HL-60/S4 treated with phorbol 12-myristate 13-acetate at 8.2 ng/mL for 4 days and 3 days (cell line): Measurements from ENCODE around the gene SSH2.
"Not testable (repeated sequence)": the region's sequence is repeated elsewhere in the genome, so short reads cannot be mapped to it uniquely, and the experiment has no call there.

ENCODE experiments used
- in situ Hi-C: fragments of 300-500 bp; cut with MboI; formaldehyde crosslinking; loops from 2 replicates; pipeline ENCODE4 v1.15.0; 2022; ENCODE audit warnings: low sequenced_read_pairs

The SSH2 gene

DNA sequence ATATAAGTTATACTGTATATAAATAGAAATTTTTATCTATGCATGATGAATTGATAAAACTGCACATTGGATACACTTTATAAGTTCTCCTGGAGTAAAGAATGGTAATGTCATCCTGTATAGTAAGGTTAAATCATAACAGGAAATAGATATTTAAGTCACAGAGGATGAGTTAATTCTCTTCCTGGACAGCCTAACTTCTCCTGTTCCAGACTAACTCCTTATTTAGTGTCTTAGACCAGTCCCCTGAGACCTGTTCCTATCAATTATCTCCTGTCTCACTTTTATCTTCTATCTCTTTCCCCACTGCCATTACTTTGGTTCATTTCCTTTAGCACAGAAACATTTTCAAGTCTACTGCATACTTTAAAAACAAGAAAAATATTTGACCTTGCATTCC lies 46.5 kb downstream of the SSH2 start:
- in situ Hi-C loops: no loop called here

DNA sequence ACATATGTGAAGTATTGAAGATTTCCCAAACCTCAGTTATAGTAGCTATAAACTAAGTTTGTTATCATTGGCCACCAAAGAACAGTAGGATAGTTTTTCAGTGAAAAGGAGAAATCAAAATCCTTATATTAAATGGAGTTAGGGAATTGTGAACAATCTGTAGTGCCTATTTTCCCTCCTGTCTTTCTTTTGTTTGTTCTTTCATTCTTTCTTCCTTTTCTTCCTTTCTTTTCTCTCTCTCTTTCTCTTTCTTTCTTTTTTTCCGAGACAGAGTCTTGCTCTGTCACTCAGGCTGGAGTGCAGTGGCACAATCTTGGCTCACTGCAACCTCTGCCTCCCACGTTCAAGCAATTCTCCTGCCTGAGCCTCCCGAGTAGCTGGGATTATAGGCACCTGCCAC lies 48.8 kb downstream of the SSH2 start:
- in situ Hi-C loops: no loop called here

DNA sequence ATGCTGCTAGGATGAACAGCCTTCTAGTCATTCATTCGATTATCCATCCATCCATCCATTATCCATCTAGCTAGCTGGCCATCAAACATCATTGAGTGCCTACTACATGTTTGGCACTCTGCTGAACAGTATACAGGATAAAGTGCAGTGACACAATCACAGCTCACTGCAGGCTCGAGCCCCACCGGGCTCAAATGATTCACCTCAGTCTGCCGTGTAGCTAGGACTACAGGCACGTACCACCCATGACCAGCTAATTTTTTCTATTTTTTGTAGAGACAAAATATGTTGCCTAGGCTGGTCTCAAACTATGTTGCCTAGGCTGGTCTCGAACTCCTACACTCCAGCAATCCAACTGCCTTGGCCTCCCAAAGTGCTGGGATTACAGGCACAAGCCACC lies 50.0 kb downstream of the SSH2 start:
- in situ Hi-C loops: no loop called here

DNA sequence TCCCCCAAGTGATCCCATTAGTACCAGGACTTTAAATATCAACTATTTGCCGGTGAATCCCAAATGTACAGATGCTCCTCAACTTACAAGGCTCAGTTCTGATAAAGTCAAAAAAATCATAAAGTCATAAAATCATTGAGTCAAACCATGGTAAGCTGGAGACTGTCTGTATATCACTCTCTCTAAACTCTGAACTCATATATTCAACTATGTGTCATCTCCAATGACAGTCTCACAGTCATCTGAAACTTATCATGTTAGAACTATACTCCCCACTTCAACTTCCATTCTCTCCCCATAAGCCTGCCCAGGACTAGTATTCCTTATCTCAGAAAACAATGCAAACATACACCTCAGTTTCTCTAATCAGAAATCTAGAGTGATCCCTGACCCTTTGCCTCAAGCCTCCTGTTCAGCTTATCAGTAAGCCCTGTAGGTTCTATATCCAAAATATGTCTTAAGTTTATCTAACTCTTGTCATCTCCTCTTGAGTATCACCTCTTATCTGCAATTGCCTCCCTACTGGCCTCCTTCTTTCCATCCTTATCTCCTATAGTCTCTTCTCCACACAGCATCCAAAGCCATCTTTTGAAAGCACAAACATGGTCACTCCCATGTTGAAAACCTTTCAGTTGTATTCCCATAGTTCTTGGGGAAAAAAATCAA lies 55.0 kb downstream of the SSH2 start:
- in situ Hi-C loops: no loop called here

DNA sequence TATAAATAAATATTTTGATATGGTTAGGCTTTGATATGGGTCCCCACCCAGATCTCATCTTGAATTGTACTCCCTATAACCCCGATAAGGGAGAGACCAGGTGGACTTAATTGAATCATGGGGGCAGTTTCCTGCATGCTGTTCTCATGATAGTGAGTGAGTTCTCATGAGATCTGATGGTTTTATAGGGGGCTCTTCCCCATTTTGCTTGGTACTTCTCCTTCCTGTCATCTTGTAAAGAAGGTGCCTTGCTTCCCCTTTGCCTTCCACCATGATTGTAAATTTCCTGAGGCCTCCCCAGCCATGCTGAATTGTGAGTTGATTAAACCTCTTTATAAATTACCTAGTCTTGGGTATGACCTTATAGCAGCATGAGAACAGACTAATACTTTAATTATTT lies 55.7 kb downstream of the SSH2 start:
- in situ Hi-C loops: not testable (repeated sequence)

DNA sequence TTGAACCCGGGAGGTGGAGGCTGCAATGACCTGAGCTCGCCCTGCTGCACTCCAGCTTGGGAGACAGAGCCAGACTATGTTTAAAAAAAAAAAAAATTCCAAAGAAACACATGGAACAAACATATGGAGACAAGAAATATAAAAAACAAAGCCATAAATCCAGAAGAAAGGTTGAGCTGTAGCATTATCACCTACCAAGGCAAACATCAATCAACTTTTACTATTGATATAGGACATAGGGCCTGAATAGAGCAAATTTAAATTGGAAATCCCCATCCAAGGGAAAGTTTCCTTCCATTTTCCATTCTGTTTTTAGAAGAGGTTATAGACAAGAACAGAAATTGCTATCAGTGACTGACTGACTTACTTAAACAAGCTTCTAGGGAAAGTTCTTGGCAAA lies 56.6 kb downstream of the SSH2 start:
- in situ Hi-C loops: no loop called here

DNA sequence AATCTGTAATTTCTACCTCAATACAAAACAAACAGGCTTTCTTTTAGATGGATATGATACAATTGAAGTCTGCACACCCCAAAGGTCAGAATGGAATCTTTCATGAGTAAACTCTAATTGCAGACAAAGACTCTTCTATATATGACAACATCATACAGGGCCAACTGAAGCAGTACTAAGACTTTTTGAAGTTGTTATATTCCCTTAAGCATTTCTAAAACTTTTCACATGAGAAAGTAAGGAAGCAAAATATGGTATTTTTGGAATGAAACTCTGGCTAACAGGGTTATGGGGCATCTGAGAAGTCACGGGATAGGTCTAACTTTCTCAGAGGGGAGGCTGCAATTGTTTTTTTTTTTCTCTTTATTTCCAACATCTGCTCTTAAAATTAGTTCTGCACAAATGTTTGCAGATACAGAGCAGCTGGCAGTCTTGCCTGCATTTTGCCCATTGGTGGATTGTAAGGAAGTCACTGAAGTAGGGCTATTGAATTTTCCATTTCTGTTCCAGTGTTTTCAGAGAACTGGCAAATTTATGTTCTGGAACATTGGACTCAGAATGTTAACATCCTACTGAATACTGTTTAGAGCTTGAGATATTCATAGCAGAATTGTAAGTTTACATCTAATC lies 59.1 kb downstream of the SSH2 start:
- in situ Hi-C loops: no loop called here

DNA sequence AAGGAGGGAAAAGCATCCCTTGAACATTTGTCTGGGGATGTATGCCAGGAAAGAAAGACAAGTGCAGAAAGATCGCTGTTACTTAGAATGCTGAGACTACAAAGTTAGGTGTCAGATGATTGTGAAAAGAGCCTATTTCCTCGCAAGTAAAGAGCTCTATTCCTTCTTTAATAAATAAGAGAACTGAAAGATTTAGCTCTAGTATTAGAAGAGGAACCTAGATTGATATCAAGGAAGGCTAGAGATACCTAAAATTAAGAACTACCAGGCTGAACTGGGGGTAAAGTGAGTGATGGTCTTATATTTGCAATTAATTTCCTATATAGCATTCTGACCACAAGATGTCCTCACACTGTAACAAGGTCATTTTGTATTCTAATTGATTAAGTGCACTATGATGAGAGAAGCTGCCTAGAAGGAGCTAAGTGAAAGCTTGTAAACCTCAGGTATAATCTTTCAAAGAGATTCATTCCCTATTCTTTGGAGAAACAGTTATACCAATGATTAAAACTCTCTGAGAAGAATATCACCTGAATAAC lies 62.3 kb downstream of the SSH2 start:
- in situ Hi-C loops: no loop called here

DNA sequence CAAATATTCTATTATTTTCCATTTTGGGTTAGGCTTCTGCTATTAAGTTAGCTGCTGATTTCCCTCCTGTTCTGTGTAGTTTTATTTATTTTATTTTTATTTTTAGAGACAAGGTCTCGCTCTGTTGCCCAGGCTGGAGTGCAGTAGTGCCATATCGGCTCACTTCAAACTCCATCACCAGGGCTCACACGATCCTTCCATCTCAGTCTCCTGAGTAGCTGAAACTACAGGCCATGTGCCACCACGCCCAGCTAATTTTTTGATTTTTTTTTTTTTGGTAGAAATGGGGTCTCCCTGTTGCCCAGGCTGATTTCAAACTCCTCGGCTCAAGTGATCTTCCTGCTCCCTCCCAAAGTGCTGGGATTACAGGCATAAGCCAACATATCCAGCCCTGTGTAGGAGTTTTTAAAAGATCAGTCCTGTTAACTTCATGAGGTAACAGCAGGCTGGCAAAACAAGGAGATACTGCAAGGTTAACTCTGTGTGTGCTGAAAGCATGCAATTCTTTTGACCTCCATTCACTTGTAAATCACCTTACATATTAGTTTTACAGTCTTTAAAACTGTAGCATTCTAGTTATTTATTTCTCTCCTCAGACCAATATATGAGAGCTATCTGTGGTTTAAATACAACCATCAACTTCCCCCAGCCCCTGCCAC lies 63.2 kb downstream of the SSH2 start:
- in situ Hi-C loops: no loop called here

DNA sequence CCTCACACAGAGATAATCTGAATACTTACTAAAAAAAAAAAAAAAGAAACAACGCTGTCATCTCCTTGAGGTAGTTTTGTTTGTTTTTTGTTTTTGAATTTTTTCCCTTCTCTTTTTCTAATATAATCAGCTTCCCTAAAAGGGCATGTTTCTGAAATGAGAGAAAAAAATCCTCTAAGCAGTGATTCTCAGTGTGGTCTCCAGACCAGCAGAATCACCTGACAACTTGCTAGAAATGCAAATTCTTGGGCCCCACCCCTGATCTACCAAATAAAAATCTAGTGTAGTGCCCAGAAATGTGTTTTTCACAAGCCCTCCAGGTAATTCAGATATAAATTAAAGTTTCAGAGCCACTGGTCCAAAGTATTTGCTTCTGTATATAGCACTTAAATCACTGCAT lies 65.4 kb downstream of the SSH2 start:
- in situ Hi-C loops: no loop called here

DNA sequence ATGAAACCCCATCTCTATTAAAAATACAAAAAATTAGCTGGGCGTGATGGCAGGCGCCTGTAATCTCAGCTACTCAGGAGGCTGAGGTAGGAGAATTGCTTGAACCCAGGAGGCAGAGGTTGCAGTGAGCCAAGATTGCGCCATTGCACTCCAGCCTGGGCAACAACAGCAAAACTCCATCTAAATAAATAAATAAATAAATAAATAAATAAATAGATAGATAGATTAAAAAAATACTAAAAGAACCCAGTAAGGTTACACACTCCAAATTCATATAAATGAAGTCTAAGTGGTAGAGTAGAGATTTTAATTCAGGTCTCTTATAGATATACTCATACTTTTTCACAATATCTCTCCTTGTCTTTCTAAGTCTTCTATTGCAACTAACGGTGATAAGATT lies 65.9 kb downstream of the SSH2 start:
- in situ Hi-C loops: not testable (repeated sequence)

DNA sequence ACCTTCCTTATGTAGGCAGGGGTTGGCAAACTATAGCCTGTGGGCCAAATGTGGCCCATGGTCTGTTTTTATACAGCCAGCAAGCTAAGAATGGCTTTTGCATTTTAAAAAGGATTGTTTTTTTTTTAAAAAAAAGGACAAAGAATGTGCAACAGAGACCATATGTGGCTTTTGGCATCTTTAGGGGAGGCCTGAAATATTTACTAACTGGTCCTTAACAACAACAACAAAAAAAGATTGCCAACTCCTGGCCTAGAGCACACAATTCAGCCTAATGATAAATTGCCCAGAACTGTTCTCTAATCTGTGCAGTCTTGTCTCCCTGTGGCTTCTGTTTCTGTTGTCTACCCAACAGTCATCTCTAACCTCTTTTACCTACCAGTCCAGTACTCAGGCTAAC lies 67.1 kb downstream of the SSH2 start:
- in situ Hi-C loops: no loop called here

DNA sequence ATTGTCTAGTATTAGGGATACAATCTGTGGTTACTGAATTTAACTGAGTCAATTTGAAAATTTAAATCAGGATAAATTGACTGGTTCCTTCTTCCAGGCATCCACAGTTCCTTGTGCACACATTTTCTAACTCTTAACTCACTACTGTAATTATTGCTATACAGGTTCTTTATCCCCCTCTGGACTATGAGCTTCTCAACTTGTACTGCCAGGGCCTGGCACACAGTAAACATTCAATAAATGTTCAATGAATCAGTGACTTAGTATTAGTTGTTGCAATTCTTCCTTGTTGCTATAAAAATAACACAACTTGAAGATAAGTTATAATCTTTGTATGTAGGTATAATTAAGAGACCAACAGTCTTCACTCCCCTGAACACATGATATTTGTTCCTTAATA lies 67.9 kb downstream of the SSH2 start:
- in situ Hi-C loops: no loop called here

DNA sequence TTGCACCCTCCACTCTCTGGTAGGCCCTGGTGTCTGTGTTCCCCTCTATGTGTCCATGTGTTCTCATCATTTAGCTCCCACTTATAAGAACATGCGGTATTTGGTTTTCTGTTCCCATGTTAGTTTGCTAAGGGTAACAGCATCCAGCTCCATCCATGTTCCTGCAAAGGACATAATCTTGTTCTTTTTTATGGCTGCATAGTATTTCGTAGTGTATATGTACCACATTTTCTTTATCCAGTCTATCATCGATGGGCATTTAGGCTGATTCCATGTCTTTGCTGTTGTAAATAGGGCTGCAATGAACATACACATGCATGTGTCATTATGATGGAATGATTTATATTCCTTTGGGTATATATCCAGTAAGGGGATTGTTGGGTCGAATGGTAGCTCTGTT lies 70.6 kb downstream of the SSH2 start:
- in situ Hi-C loops: not testable (repeated sequence)

DNA sequence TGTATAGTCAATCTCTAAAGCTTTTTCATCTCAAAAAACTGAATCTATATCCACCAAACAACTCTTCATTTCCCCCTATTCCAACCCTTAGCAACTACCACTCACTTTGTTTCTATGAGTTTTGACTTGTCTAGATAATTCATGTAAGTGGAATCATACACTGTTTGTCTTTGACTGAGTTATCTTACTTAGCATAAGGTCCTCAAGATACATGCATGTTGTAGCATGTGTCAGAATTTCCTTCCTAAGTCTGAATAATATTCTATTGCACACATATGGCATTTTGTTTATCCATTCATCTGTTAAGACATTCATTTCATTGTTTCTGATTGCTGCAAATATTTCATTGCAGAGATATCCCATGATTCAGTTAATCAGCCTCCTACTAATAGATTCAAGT lies 72.2 kb downstream of the SSH2 start:
- in situ Hi-C loops: no loop called here

DNA sequence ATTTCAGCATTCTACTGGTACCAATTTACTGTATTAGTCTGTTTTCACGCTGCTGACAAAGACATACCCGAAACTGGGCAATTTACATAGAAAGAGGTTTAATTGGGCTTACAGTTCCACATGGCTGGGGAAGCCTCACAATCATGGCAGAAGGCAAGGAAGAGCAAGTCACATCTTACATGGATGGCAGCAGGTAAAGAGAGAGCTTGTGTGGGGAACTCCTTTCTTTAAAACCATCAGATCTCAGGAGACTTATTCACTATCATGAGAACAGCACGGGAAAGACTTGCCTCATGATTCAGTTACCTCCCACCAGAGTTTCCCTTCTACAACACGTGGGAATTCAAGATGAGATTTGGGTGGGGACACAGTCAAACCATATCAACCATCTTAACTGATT lies 72.9 kb downstream of the SSH2 start:
- in situ Hi-C loops: not testable (repeated sequence)

DNA sequence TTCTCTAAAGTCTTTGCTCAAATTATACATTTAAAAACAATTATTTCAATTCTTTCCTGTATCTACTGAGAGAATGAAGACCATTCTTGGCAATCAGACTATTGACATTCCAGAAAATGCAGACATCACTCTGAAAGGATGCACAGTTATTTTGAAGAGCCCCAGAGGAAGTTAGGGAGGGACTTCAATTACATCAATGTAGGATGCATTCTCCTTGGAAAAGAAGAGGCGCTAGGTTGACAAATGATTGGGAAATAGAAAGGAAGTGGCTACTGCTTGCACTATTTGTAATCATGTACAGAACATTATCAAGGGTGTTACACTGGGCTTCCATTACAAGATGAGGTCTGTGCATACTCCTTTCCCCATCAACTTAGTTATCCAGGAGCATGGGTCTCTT lies 74.3 kb downstream of the SSH2 start:
- in situ Hi-C loops: no loop called here

DNA sequence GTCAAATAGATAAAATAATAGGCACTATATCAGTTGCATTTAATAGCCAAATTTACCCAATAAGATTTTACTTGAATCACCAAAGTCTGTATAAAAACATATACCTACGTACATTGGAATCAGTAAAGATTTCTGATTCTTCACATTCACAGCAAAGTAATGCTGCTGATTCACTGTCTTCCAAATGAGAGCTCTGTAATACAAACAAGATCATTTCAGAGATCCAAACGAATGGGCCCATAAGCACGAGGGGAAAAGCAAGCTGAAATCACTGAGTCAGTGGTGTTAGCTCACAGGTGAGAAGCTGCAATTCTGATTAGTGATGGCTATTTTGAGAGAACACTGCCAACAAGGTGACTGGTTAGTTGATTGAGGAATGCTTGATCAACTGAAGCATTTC lies 81.3 kb downstream of the SSH2 start:
- in situ Hi-C loops: no loop called here

DNA sequence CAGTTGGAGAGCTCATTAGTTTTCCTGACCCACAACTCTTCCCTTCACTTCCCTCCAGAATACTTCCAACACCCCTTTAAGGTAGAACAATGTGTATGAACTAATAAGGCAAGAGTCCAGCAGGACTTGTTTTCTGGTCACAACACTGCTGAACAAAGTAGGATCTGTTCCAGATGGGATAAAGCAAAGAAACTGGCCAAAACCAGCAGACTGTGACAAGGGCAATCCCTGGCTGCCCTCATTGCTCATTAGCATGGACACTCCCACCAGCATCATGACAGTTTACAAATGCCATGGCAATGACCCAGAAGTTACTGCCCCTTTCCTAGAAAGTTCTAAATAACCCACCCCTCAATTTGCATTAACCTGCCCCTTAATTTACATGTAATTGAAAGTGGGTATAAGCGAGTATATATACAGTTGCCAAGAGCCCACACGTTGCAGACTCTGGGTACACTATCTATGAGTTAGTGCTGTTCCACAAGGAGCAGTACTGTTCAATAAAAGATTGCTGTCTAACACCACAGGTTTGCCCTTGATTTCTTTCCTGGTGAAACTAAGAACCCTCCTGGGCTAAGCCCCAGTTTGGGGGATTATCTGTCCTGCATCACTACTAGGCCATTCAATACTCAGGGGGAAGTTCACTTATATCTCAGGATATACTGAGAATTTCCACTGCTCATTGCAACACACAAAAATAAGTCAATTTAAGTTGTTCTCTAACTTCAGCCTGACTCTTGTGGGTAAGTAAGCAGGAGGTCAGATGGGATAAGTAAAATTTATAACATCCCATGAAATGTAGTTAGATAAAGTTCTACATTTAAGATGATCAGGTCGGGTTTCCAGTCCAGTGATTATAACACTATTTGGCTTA lies 82.3 kb downstream of the SSH2 start:
- in situ Hi-C loops: no loop called here

DNA sequence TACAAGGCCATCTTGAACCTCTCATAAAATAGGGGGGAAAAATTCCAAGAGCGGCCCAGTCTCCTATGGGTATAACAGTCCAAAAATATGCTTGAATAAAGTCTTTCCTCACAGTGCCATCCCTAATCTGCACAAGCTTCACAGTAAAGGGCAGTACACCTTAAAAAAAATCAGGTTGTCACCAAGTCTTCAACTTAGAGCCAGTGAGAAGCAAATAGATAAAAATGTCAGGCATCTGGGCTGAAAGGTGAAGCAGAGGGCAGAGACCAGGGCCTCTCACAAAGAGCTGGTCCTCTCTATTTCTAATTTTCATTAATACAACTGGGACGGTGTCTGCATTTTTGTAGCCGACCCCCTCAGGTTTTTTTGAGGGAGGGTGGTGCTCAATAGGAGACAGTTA lies 82.9 kb downstream of the SSH2 start:
- in situ Hi-C loops: no loop called here

DNA sequence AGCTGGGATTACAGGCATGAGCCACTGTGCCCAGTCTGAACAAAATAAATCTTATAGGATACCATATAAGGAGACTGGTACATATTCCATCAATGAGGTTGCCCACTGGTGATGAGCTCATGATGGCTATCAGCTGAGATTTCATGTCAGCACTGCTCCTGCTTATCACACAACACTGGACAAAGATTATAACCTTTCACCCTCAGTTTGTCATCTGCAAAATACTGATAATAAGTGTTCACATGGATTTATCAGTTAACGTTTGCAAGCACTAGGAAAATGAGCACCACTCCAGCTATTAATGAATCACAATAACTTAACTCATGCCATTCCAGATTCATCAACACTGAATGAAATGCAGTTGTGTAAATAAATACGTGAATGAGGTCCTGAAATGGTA lies 83.7 kb downstream of the SSH2 start:
- in situ Hi-C loops: no loop called here
